Fibroblast of mammary gland (primary cell): ENCODE measurements around the gene AGPS.
"Not testable (repeated sequence)": the region's sequence is repeated elsewhere in the genome, so short reads cannot be mapped to it uniquely, and the experiment has no call there.

Experiments
- DNase-seq: peaks from one replicate; pipeline ENCODE4 v3.0.0-alpha.2; 2010; ENCODE audit warnings: low read depth
- H3K4me3 ChIP-seq: 2 replicates; pipeline ENCODE4 v1.5.1; 2011; ENCODE audit warnings: low read depth, mild to moderate bottlenecking, low read length, moderate library complexity; ENCODE audit not compliant: control insufficient read depth
- TF ChIP-seq, protein P1 (sequence below): conservative IDR thresholded peaks from 2 replicates; pipeline ENCODE4 v1.5.1; 2011; ENCODE audit warnings: low read depth, low read length, inconsistent platforms; ENCODE audit not compliant: control insufficient read depth, insufficient read depth

Gene AGPS

DNA sequence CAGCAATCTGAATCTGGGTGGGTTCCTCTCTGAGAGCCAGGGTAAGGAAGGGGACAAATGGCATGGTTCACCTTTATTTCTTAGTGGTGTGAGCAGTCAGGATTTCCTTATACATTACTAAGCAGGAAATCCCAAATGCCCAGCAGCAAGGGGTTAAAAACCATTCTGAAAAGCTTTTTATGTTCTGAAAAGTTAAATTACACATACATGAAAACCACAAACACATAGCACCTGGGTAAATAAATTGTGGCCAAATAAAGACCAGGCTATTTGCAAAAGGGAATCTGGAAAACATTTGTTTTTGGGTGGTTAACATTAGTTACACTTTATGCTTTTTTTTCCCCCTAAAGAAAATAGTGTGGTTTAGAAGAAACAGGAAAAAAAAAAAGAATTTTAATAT lies 156.1 kb downstream of the AGPS start:
- DNase-seq = no peak
- no peak overlapping the region for H3K4me3 ChIP-seq
- TF ChIP-seq, protein P1, sequence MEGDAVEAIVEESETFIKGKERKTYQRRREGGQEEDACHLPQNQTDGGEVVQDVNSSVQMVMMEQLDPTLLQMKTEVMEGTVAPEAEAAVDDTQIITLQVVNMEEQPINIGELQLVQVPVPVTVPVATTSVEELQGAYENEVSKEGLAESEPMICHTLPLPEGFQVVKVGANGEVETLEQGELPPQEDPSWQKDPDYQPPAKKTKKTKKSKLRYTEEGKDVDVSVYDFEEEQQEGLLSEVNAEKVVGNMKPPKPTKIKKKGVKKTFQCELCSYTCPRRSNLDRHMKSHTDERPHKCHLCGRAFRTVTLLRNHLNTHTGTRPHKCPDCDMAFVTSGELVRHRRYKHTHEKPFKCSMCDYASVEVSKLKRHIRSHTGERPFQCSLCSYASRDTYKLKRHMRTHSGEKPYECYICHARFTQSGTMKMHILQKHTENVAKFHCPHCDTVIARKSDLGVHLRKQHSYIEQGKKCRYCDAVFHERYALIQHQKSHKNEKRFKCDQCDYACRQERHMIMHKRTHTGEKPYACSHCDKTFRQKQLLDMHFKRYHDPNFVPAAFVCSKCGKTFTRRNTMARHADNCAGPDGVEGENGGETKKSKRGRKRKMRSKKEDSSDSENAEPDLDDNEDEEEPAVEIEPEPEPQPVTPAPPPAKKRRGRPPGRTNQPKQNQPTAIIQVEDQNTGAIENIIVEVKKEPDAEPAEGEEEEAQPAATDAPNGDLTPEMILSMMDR = no peak

DNA sequence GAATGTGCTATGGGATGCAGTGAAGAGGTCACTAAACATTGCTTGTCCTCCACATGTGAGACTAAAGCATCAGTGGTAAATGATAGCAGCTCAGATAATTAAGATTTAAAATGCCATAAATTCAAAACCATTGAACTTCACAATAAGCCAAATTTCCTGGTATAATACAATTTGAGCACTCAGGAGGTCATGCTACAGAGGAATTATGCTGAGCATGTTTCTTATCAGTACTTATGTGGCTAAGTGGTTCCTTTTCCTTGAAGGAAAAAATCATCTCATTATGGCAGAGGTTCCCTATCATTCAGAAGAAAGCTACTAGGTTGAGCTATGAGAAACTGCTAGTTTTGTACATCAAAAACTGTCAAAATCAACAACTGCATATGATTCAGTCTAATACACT lies 156.6 kb downstream of the AGPS start:
- no peak overlapping the region for H3K4me3 ChIP-seq
- TF ChIP-seq, protein P1 = no peak

DNA sequence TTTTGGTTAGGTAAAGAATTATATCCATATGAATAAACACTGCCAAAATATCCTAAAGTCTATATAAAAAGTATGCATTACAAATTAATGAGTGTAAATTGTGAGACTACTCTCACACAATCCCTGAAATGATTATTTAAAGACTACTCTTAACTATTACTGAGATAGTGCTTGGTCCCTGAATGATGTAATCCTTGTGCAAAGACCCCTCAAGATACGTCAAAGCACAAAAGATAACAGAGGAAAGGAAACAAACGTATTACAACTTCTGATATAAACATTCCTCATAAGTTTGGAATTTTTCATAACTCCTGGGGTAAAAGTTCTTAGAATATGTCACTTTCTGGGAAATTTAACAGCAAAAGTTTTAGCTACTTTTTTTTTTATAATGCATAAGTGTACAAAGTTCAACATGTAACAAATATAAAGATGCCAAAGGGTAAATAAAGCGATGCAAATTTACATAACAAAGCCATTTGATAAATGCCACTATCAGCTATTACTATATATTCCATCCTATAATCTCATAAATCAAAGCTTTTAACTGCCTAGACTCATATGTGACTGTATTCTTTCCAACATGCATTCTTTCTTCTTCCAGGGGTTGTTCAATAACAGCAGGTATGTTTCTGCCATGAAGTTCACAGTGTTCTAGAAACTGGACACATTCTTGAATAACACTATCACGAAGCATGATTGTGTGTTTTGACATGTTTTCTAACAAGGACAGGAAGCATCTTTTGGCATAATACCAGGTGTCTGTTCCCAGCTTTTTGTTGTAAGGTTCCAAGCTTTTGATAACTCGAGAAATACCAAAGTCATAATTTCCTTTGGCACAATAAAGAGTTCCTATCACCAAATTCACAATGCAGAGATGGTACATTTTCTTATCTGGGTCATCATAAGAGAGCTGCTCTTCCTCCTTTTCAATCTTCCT lies 158.0 kb downstream of the AGPS start:
- no peak overlapping the region for H3K4me3 ChIP-seq
- TF ChIP-seq, protein P1 = no peak
- DNase-seq = no peak

More for the DNA sequence above, 156.6 kb downstream of the AGPS start:
- no peak for DNase-seq

DNA sequence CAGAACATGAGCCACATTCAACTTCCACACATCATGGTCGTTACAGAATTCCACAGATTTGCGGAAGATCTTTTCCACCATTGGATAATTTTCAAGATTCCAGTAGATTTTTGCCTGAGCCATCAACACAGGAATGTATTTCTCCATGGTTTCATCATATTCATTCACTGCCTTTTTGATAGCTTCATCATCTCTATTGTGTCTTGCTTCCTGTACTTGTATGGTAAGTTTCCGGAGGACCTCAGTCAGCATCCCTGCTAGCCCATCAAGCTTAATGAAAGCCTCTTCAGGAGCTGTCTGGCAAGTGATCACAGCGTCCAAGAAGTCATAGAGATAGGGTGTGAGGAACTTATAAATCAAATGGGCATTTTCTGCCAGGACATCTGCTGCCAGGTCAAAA lies 158.8 kb downstream of the AGPS start:
- not testable (repeated sequence) for H3K4me3 ChIP-seq, DNase-seq

DNA sequence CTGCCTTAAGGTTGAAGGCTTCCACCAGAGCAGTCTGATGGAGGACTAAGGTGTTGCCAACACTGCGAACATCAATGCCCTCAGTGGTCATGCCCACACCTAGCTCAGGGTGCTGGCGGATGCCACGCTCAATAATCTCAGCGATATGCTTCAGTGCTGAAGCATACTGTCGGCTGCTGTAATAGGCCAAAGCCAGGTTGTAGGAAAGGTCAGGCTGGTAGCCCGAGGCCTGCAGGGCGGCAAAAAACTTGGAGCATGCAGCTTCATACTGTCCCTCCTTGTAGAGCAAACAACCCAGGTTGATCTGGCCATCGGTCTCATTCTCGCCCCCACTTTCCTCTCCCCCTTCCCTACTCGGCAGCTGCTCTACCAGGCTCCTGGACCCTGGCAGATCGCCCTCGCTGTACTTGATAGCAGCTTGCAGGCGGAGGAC lies 159.4 kb downstream of the AGPS start:
- TF ChIP-seq, protein P1 = no peak
- DNase-seq = peak; percentile 17
- H3K4me3 ChIP-seq = peak overlapping the region; percentile 94

DNA sequence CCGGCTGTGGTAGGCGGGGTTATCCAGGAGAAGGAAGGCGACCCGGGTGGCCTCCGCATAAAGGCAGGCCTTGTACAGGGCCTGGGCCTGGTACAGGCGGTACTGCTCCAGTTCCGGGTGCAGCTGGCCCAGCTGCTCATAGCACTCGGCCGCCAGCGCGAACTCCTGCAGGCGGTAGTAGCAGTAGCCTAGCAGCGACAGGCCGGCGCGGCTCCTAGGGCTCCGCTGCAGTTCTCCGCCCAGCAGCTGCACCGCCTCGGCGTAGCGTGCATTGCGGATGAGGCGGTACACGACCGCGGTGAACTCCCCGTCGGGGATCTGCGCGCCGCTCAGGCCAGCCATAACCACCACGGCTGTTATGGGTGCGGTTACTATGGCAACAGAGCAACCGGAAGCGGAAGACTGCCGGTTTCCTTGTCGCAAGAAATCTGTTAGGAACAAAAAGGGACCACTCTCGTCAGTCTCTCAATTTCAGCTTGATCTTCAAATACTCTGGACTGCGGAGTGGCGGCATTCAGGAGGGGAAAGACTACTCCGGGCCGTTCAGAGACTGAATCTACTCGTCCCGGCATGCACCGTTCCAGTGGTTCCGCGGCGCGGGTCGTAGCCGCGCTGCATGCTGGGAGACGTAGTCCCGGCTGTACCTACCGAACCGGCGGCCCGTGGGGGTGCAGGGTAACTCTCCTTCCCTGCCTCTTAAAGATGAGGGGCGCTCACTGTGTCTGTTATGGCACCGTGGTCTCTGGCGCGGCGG lies 160.0 kb downstream of the AGPS start:
- peak overlapping the region; percentile 94 for H3K4me3 ChIP-seq
- DNase-seq = peak; percentile 86
- TF ChIP-seq, protein P1 = no peak
